GM20000 (cell line): ENCODE data around the gene PLPP3.

Experiments
- DNase-seq: peaks from one replicate; pipeline ENCODE4 v3.0.0; 2012; ENCODE audit warnings: low spot score
- CTCF ChIP-seq: IDR thresholded peaks from 2 replicates; pipeline ENCODE4 v1.5.1; 2012; ENCODE audit warnings: mild to moderate bottlenecking, control low read depth; ENCODE audit errors: extremely low read depth, missing control alignments

PLPP3 gene

GRCh38 chr1:56535939-56536338, 43.4 kb downstream of the PLPP3 start:
- DNase-seq: no peak

GRCh38 chr1:56535362-56535761, 44.0 kb downstream of the PLPP3 start:
- no peak for DNase-seq
- TF ChIP-seq CTCF: no peak

More at GRCh38 chr1:56535939-56536338, 43.4 kb downstream of the PLPP3 start:
- TF ChIP-seq CTCF: no peak

GRCh38 chr1:56534130-56534651, 45.2 kb downstream of the PLPP3 start:
- no peak for TF ChIP-seq CTCF
- no peak for DNase-seq

- DNase-seq: peak; percentile 11
These were observed 45.7 kb downstream of the PLPP3 start for GRCh38 chr1:56533621-56534020.

GRCh38 chr1:56533197-56533596, 46.2 kb downstream of the PLPP3 start:
- TF ChIP-seq CTCF: no peak
- DNase-seq: no peak

More at GRCh38 chr1:56533621-56534020, 45.7 kb downstream of the PLPP3 start:
- no peak for TF ChIP-seq CTCF

GRCh38 chr1:56532350-56532683, 47.0 kb downstream of the PLPP3 start:
- TF ChIP-seq CTCF: no peak
- no peak for DNase-seq

- DNase-seq: no peak
- no peak for TF ChIP-seq CTCF
These were observed 47.6 kb downstream of the PLPP3 start for GRCh38 chr1:56531624-56532349.
